Measurements from ENCODE around the gene SLC25A12.

Gene SLC25A12, protein sequence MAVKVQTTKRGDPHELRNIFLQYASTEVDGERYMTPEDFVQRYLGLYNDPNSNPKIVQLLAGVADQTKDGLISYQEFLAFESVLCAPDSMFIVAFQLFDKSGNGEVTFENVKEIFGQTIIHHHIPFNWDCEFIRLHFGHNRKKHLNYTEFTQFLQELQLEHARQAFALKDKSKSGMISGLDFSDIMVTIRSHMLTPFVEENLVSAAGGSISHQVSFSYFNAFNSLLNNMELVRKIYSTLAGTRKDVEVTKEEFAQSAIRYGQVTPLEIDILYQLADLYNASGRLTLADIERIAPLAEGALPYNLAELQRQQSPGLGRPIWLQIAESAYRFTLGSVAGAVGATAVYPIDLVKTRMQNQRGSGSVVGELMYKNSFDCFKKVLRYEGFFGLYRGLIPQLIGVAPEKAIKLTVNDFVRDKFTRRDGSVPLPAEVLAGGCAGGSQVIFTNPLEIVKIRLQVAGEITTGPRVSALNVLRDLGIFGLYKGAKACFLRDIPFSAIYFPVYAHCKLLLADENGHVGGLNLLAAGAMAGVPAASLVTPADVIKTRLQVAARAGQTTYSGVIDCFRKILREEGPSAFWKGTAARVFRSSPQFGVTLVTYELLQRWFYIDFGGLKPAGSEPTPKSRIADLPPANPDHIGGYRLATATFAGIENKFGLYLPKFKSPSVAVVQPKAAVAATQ

DNA sequence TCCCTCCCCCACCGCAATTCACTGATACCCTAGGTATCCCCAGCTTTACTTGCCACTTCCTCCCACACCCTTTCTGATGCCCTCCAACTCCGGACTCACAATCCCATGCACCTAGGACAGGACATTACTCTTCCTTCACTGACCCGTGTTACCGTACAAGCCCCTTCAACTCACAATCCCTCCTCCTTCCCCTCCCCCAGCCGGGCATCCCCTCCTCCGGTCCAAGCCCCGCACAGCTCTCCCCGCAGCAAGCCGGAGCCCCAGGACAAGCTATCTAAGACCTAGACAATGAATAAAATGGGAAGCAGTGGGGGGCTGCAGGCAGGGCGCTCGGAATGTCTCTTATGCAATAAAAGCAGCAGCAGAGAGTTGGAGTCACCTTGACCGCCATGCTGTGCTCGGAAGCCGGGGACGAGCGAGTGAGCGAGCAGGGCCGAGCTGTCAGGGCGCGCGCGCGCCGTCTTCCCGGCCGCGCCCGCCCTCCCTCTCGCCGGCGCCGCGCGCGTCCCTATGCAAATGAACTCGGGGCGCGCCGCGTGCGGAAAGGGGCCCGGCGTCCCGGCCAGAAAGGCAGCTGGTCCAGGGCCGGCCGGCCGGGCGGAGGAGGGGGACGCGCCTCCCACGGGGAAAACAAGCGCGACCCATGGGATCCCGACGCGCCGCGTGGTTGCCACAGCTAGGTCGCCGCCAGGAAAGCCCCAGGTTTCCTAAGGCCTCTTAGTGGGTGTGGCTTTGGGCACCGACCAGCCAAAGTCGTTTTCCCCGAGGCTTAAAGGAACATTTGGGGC is at the start of gene SLC25A12:
Gene SLC25A12, minus strand, starts transcription at position 421 of the 788 bp plus-strand sequence. Its CDS starts 30 bp downstream, at position 391.
- TF ChIP-seq, protein P1, sequence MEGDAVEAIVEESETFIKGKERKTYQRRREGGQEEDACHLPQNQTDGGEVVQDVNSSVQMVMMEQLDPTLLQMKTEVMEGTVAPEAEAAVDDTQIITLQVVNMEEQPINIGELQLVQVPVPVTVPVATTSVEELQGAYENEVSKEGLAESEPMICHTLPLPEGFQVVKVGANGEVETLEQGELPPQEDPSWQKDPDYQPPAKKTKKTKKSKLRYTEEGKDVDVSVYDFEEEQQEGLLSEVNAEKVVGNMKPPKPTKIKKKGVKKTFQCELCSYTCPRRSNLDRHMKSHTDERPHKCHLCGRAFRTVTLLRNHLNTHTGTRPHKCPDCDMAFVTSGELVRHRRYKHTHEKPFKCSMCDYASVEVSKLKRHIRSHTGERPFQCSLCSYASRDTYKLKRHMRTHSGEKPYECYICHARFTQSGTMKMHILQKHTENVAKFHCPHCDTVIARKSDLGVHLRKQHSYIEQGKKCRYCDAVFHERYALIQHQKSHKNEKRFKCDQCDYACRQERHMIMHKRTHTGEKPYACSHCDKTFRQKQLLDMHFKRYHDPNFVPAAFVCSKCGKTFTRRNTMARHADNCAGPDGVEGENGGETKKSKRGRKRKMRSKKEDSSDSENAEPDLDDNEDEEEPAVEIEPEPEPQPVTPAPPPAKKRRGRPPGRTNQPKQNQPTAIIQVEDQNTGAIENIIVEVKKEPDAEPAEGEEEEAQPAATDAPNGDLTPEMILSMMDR (IDR thresholded peaks at IDR 0.05; ENCODE audit: low read depth, low read length), result no peak
- Histone ChIP-seq H3K36me3 (peaks cover 5% of the 10 kb centered on the region), H3K27me3 (ENCODE audit: insufficient read depth, low read depth, severe bottlenecking) (no peaks in the 10 kb centered on the region), H3K9me3 (ENCODE audit: severe bottlenecking) (peaks cover 5% of the 10 kb centered on the region), H3K27ac (peak within 1 kb of the TSS; percentile 84), H3K4me3 (ENCODE audit: low read depth, low read length) (peak within 1 kb of the TSS; percentile 85)
- peak; percentile 86 for DNase-seq

DNA sequence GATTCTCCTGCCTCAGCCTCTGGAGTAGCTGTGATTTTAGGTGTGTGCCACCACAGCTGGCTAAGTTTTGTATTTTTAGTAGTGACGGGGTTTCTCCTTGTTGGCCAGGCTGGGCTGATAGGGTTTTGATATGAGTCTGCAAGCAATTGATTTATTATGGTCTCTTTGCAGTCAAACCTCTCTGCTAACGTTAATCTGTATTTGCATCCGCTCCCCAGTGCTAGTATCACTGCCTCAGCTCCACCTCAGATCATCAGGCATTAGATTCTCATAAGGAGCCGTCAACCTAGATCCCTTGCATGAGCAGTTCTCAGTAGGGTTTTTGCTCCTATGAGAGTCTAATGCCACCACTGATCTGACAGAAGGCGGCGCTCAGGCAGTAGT is 47.3 kb upstream of the SLC25A12 start:
- no peak for DNase-seq
- TF ChIP-seq, protein P1 (IDR thresholded peaks at IDR 0.05; ENCODE audit: low read depth, low read length), result no peak
- H3K9me3 ChIP-seq (ENCODE audit: severe bottlenecking), result no peaks in the 10 kb centered on the region
- H3K4me3 ChIP-seq (ENCODE audit: low read depth, low read length), result no peak overlapping the region
- H3K27ac ChIP-seq, result no peak overlapping the region
- H3K27me3 ChIP-seq (ENCODE audit: insufficient read depth, low read depth, severe bottlenecking), result no peaks in the 10 kb centered on the region
- peaks cover 16% of the 10 kb centered on the region for H3K36me3 ChIP-seq

DNA sequence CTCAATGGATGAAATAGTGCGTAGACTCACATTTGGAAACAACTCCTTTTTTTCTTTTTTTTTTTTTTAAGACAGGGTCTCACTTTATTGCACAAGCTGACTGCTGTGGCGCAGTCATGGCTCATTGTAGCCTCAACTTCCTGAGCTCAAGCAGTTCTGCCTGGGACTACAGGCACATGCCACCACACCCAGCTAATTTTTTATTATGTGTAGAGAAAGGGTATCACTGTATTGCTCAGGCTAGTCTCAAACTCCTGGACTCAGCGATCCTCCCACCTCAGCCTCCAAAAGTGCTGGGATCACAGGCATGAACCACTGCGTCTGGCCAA is 45.7 kb upstream of the SLC25A12 start:
- no peak overlapping the region for H3K27ac ChIP-seq
- peaks cover 13% of the 10 kb centered on the region for H3K36me3 ChIP-seq
- H3K9me3 ChIP-seq (ENCODE audit: severe bottlenecking), result no peaks in the 10 kb centered on the region
- TF ChIP-seq, protein P1 (IDR thresholded peaks at IDR 0.05; ENCODE audit: low read depth, low read length), result no peak
- no peak for DNase-seq
- H3K27me3 ChIP-seq (ENCODE audit: insufficient read depth, low read depth, severe bottlenecking), result no peaks in the 10 kb centered on the region
- H3K4me3 ChIP-seq (ENCODE audit: low read depth, low read length), result no peak overlapping the region

DNA sequence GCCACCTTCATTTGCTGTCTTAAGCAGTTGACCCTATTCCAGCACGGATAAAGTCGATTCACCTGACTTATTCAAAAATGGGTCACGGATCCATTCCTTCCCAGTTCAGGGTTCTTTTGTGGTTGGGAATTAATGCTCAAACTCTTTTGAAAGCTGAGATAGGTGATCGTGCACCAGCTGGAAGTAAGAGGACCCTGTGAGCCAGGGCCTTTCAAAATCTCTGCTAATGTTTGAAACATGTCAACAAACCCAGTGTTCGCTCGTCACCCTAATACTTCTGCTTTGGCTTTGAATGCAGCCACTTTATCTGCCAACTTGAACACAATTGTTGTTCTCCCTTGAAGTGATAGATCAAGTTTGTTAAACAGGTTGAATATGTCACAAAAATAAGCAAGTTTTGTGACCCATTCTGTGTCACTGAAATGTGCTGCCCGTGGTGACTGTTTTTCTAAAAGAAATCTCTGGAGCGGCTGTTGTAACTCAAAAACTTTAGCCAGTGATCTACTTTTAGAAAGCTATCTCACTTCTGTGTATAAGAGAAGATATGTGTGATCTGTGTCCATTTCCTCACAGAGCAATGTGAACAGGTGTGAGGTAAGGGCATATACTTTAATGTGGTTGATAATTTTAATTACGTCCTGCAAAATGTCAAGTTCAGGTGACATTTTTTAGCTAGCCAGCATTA is 45.2 kb upstream of the SLC25A12 start:
- Histone ChIP-seq H3K27me3 (ENCODE audit: insufficient read depth, low read depth, severe bottlenecking) (no peaks in the 10 kb centered on the region), H3K4me3 (ENCODE audit: low read depth, low read length) (no peak overlapping the region), H3K9me3 (ENCODE audit: severe bottlenecking) (no peaks in the 10 kb centered on the region), H3K27ac (no peak overlapping the region), H3K36me3 (peaks cover 12% of the 10 kb centered on the region)
- TF ChIP-seq, protein P1 (IDR thresholded peaks at IDR 0.05; ENCODE audit: low read depth, low read length), result no peak
- DNase-seq, result no peak

DNA sequence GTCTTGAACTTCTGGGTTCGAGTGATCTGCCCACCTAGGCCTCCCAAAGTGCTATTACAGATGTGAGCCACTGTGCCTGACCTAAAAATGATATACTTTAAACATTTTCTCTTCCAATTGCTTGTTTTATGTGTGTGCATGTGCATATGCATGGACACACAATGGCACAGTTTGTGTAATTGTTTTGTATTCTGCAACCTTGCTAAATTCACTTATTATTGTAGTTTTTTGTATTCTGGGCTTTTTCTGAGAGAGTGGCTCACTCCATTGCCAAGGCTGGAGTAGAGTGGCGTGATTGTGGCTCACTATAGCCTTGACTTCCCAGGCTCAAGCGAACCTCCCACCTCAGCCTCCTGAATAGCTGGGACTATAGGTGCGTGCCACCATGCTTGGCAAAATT is 36.3 kb upstream of the SLC25A12 start:
- Histone ChIP-seq H3K27ac (no peak overlapping the region), H3K4me3 (ENCODE audit: low read depth, low read length) (no peak overlapping the region), H3K9me3 (ENCODE audit: severe bottlenecking) (no peaks in the 10 kb centered on the region), H3K27me3 (ENCODE audit: insufficient read depth, low read depth, severe bottlenecking) (no peaks in the 10 kb centered on the region), H3K36me3 (peaks cover 78% of the 10 kb centered on the region)
- no peak for DNase-seq
- TF ChIP-seq, protein P1 (IDR thresholded peaks at IDR 0.05; ENCODE audit: low read depth, low read length), result no peak
